Heart left ventricle (tissue), 13 donors: ENCODE measurements around the gene CMTM3.

Experiments
- POLR2A ChIP-seq, 2 donors: fragments of 450-650 bp; IDR thresholded peaks; one replicate each; pipeline ENCODE4 v1.6.1; 2017; ENCODE audit warnings: antibody characterized with exemption in 2 of 2, mild to moderate bottlenecking in 2 of 2, moderate library complexity in 2 of 2
- TF ChIP-seq, protein P1 (sequence below), 12 donors: fragments of 200-600 bp; sonication (generic) in 4 of 12; IDR thresholded peaks; one replicate each; pipeline versions ENCODE4 v1.5.0 to v1.8.0; 2018 to 2022; ENCODE audit warnings: antibody characterized with exemption in 12 of 12, mild to moderate bottlenecking in 5 of 12
- donor health status: ischemic (EF 13 %, LVEDD 7.1; RV severe dilation, severe dysfunction).
- donor health status: DM: no; HTN: yes; CAD: no.
- donor health status: DM: no; HTN: no; CAD: no.
- donor health status: ischemic (EF 25% LVEDD 6.9; RV normal size, moderate dysfunction).
- donor health status: ischemic (EF 25% LVEDD 5.7; RV mildly dilated, moderate dysfunction).
- donor health status: ischemic (EF 35%, LVEDD 5.7; RV mildly dilated, moderate dysfunction).
- donor health status: nonischemic (EF 11% LVEDD 7.7; RV severe dilation, severe dysfunction).
- donor health status: DM: yes; HTN: yes; CAD: no.
- donor health status: PGD.
- donor health status: ischemic (EF 29% LVEDD 5.4; RV normal size, mild dysfunction).
- donor health status: nonischemic (EF 23%, LVEDD 6.1; RV moderate dilation, normal function).

DNA sequence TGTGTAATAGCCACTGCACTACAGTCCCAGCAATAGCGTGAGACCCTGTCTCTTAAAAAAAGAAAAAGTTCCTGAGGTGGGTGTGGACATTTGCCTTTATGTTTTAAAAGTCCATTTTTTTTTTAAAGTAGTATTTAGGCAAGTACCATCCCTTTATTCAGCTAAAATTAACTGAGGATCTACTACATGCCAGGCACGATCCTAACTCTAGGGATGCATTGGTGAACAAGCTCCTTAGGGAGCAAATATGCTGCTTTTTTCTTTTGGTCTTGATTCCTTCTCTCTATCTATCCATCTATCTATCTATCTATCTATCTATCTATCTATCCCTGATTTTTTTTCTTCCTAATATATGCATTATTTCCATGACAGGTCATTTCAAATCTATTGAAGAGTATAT lies 44.7 kb downstream of the CMTM3 start:
- TF ChIP-seq, protein P1, sequence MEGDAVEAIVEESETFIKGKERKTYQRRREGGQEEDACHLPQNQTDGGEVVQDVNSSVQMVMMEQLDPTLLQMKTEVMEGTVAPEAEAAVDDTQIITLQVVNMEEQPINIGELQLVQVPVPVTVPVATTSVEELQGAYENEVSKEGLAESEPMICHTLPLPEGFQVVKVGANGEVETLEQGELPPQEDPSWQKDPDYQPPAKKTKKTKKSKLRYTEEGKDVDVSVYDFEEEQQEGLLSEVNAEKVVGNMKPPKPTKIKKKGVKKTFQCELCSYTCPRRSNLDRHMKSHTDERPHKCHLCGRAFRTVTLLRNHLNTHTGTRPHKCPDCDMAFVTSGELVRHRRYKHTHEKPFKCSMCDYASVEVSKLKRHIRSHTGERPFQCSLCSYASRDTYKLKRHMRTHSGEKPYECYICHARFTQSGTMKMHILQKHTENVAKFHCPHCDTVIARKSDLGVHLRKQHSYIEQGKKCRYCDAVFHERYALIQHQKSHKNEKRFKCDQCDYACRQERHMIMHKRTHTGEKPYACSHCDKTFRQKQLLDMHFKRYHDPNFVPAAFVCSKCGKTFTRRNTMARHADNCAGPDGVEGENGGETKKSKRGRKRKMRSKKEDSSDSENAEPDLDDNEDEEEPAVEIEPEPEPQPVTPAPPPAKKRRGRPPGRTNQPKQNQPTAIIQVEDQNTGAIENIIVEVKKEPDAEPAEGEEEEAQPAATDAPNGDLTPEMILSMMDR (IDR thresholded peaks at IDR 0.05) = no peak
- TF ChIP-seq POLR2A (IDR thresholded peaks at IDR 0.05) = no peak
